ENCODE results near the gene ACY1.

The ACY1 gene

DNA sequence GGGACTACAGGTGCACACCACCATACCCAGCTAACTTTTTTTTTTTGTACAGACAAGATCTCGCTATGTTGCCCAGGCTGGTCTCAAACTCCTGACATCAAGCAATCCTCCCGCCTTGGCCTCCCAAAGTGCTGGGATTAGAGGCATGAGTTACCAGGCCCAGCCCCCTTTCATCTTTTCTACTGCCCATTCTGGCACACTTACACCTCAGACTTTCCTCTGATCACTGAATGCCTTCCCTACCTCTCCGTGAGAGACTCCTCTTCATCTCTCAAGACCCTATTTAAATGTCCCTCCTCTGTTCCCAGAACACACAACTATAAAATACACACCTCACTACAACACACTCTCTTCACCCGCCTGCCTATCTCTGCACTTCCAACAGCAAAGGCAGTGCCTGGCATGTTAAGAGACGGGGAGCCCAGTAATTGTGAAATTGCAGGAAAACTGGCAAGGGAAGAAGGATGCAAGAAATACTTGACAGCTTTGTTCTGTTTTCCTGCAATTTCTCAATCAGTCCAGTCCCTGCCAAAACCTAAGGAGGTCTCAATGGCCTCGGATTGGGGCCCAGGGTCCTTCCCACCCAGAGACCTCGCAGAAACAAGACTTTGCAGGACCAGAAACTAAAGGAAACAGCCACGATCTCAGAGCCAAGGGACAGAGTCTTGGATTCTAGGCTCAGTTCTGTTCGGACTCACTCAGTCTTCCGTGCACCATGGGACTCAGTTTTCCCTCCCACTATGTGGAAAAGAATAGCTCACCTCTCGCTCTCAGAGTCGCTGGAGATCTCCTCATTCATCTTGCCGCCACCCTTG lies 42.5 kb upstream of the ACY1 start:
- Histone ChIP-seq H3K27ac (replicated peaks) (peak overlapping the region; percentile 57), H3K4me3 (replicated peaks; ENCODE audit: insufficient read depth, low read length) (peak overlapping the region; percentile 97), H3K27me3 (ENCODE audit: insufficient read depth, poor library complexity, severe bottlenecking) (no peaks in the 10 kb centered on the region)
- TF ChIP-seq SPI1 (IDR thresholded peaks at IDR 0.05; ENCODE audit: borderline replicate concordance, low read depth) (no peak), POLR2AphosphoS5 (IDR thresholded peaks at IDR 0.05; ENCODE audit: low read depth) (no peak), GABPA (IDR thresholded peaks at IDR 0.05; ENCODE audit: low read depth) (no peak), CTCF (IDR thresholded peaks at IDR 0.05; ENCODE audit: insufficient read depth, low read length) (no peak)
- TF ChIP-seq, protein P1, sequence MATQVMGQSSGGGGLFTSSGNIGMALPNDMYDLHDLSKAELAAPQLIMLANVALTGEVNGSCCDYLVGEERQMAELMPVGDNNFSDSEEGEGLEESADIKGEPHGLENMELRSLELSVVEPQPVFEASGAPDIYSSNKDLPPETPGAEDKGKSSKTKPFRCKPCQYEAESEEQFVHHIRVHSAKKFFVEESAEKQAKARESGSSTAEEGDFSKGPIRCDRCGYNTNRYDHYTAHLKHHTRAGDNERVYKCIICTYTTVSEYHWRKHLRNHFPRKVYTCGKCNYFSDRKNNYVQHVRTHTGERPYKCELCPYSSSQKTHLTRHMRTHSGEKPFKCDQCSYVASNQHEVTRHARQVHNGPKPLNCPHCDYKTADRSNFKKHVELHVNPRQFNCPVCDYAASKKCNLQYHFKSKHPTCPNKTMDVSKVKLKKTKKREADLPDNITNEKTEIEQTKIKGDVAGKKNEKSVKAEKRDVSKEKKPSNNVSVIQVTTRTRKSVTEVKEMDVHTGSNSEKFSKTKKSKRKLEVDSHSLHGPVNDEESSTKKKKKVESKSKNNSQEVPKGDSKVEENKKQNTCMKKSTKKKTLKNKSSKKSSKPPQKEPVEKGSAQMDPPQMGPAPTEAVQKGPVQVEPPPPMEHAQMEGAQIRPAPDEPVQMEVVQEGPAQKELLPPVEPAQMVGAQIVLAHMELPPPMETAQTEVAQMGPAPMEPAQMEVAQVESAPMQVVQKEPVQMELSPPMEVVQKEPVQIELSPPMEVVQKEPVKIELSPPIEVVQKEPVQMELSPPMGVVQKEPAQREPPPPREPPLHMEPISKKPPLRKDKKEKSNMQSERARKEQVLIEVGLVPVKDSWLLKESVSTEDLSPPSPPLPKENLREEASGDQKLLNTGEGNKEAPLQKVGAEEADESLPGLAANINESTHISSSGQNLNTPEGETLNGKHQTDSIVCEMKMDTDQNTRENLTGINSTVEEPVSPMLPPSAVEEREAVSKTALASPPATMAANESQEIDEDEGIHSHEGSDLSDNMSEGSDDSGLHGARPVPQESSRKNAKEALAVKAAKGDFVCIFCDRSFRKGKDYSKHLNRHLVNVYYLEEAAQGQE (IDR thresholded peaks at IDR 0.05; ENCODE audit: insufficient replicate concordance, low read depth), result no peak
- no peak for DNase-seq (ENCODE audit: low read depth in 1 of 2, low spot score in 1 of 2)

GRCh38 chr3:51941463-51941797 lies 41.9 kb upstream of the ACY1 start:
- Histone ChIP-seq H3K27ac (replicated peaks) (peak overlapping the region; percentile 57), H3K27me3 (ENCODE audit: insufficient read depth, poor library complexity, severe bottlenecking) (no peaks in the 10 kb centered on the region), H3K4me3 (replicated peaks; ENCODE audit: insufficient read depth, low read length) (peak overlapping the region; percentile 97)
- TF ChIP-seq CTCF (IDR thresholded peaks at IDR 0.05; ENCODE audit: insufficient read depth, low read length), result no peak
- TF ChIP-seq, protein P1 (IDR thresholded peaks at IDR 0.05; ENCODE audit: insufficient replicate concordance, low read depth), result peak; percentile 18
- no peak for DNase-seq (ENCODE audit: low read depth in 1 of 2, low spot score in 1 of 2)

DNA sequence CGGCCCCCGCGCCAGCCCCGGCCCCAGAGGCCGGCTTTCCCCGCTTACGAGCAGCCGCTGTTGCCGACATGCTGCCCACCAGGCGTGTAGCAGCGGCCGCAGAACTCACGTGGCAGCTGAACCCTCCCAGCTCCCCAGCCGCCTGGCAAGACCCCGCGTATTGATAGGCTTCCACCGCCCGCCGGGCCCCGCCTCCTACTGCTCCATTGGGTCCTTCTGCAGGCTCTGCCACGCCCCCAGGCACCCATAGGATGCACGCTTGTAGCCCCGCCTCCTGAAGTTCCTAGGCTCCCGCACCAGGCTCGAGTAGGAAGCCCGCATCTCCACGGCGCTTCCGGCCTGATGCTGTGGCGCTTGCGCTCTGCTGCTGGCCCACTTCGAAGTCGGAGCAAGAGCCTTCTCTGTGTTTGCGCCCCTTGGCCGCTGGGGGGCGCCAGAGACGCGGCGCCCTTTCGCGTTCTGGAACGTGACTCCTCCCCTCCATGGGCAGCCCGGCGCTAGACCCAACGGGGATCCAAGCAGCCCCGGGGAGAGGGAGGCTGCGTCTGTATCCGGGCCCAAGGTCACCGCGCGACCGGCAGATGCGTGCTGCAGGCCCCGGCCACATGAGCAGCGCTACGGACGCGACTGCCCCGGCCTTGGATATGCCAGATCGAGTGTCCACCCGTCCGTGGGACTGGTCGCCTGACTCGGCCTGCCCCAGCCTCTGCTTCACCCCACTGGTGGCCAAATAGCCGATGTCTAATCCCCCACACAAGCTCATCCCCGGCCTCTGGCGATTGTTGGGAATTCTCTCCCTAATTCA lies 41.3 kb upstream of the ACY1 start, which contains the start of the genes PARP3 and RRP9:
Gene PARP3 (plus strand): TSS at position 566 of the 805 bp plus-strand sequence. CDS start 993 bp downstream, outside the sequence.
Gene RRP9 (minus strand): TSS at position 107 of the 805 bp plus-strand sequence. CDS start 37 bp downstream, at position 70.
- peak; percentile 100 for DNase-seq (ENCODE audit: low read depth in 1 of 2, low spot score in 1 of 2)
- Histone ChIP-seq H3K4me3 (replicated peaks; ENCODE audit: insufficient read depth, low read length) (peak within 1 kb of the TSS; percentile 97), H3K27me3 (ENCODE audit: insufficient read depth, poor library complexity, severe bottlenecking) (no peaks in the 10 kb centered on the region), H3K27ac (replicated peaks) (peak within 1 kb of the TSS; percentile 57)
- TF ChIP-seq POLR2AphosphoS5 (IDR thresholded peaks at IDR 0.05; ENCODE audit: low read depth) (0 out of 2 replicates have a peak, but pooled peaks have one; percentile 24), SPI1 (IDR thresholded peaks at IDR 0.05; ENCODE audit: borderline replicate concordance, low read depth) (no peak), GABPA (IDR thresholded peaks at IDR 0.05; ENCODE audit: low read depth) (0 out of 2 replicates have a peak, but pooled peaks have one; percentile 7), CTCF (IDR thresholded peaks at IDR 0.05; ENCODE audit: insufficient read depth, low read length) (peak; percentile 89)
- TF ChIP-seq, protein P1 (IDR thresholded peaks at IDR 0.05; ENCODE audit: insufficient replicate concordance, low read depth), result no peak
